Fibroblast of lung (primary cell): ENCODE results near the gene WAC.
"Not testable (repeated sequence)": the region's sequence is repeated elsewhere in the genome, so short reads cannot be mapped to it uniquely, and the experiment has no call there.

Experiments
- CTCF ChIP-seq, 2 donors: IDR thresholded peaks in 1 of 2; conservative IDR thresholded peaks in 1 of 2; 1 replicate in 1 of 2; 2 replicates in 1 of 2; pipeline ENCODE4 v1.5.1; 2011 to 2012; ENCODE audit warnings: low read length in 2 of 2, control low read depth in 1 of 2, inconsistent platforms in 1 of 2, low read depth in 1 of 2, mild to moderate bottlenecking in 1 of 2
- EZH2 ChIP-seq: IDR thresholded peaks from 2 replicates; pipeline ENCODE4 v1.5.1; 2012; ENCODE audit warnings: low read length, control low read depth, mild to moderate bottlenecking; ENCODE audit errors: missing control alignments

- not testable (repeated sequence) for TF ChIP-seq CTCF (conservative IDR thresholded peaks at IDR 0.05 in 1 of 2, IDR thresholded peaks at IDR 0.05 in 1 of 2; ENCODE audit: low read depth in 1 of 2, low read length in 2 of 2); EZH2
These were observed 76.7 kb downstream of the WAC start for GRCh38 chr10:28609636-28610035.
